IPS DF 4.7 (cell line): Measurements from ENCODE around the gene PRPSAP1.

Source experiments
- DNase-seq: peaks from one replicate; pipeline ENCODE4 v3.0.0-alpha.2; 2013; ENCODE audit warnings: low spot score; ENCODE audit errors: extremely low read depth

The PRPSAP1 gene

GRCh38 chr17:76267051-76267576 is 86.6 kb downstream of the PRPSAP1 start:
- DNase-seq: no peak

GRCh38 chr17:76266244-76266938 is 87.3 kb downstream of the PRPSAP1 start:
- no peak for DNase-seq

GRCh38 chr17:76265624-76266243 is 88.0 kb downstream of the PRPSAP1 start:
- DNase-seq: no peak

- peak; percentile 87 for DNase-seq
Measured at GRCh38 chr17:76264755-76265623, 88.7 kb downstream of the PRPSAP1 start, which contains the start of gene UBALD2. Gene UBALD2 (plus strand): TSS chr17:76265348. CDS start chr17:76265506, 158 bp downstream.

GRCh38 chr17:76264425-76264754 is 89.3 kb downstream of the PRPSAP1 start:
- DNase-seq: no peak

GRCh38 chr17:76263896-76264295 is 89.8 kb downstream of the PRPSAP1 start:
- DNase-seq: no peak

- DNase-seq: no peak
Measured at GRCh38 chr17:76262732-76263344, 90.9 kb downstream of the PRPSAP1 start.

- no peak for DNase-seq
Measured at GRCh38 chr17:76261421-76262215, 92.1 kb downstream of the PRPSAP1 start.

GRCh38 chr17:76260669-76261068 is 93.0 kb downstream of the PRPSAP1 start:
- no peak for DNase-seq

- DNase-seq: no peak
Measured at GRCh38 chr17:76260220-76260619, 93.5 kb downstream of the PRPSAP1 start.
